Peyer's patch (tissue), 4 donors: ENCODE results near the gene C1QTNF9.

Experiments
- POLR2A ChIP-seq, 2 donors: fragments of 450-650 bp; IDR thresholded peaks; one replicate each; pipeline ENCODE4 v1.5.1; 2017; ENCODE audit warnings: antibody characterized with exemption in 2 of 2, mild to moderate bottlenecking in 2 of 2, moderate library complexity in 2 of 2
- TF ChIP-seq, protein P1 (sequence below), 6 experiments: fragments of 450-650 bp in 4 of 6; fragments of 200-600 bp in 2 of 6; sonication (generic) in 1 of 6; IDR thresholded peaks; one replicate each; pipeline ENCODE4 v1.5.1; 2017 to 2019; ENCODE audit warnings: antibody characterized with exemption in 6 of 6, mild to moderate bottlenecking in 3 of 6, moderate library complexity in 1 of 6

- TF ChIP-seq, protein P1, sequence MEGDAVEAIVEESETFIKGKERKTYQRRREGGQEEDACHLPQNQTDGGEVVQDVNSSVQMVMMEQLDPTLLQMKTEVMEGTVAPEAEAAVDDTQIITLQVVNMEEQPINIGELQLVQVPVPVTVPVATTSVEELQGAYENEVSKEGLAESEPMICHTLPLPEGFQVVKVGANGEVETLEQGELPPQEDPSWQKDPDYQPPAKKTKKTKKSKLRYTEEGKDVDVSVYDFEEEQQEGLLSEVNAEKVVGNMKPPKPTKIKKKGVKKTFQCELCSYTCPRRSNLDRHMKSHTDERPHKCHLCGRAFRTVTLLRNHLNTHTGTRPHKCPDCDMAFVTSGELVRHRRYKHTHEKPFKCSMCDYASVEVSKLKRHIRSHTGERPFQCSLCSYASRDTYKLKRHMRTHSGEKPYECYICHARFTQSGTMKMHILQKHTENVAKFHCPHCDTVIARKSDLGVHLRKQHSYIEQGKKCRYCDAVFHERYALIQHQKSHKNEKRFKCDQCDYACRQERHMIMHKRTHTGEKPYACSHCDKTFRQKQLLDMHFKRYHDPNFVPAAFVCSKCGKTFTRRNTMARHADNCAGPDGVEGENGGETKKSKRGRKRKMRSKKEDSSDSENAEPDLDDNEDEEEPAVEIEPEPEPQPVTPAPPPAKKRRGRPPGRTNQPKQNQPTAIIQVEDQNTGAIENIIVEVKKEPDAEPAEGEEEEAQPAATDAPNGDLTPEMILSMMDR (IDR thresholded peaks at IDR 0.05): no peak
- TF ChIP-seq POLR2A (IDR thresholded peaks at IDR 0.05): no peak
Observed at GRCh38 chr13:24365191-24365590, 55.8 kb downstream of the C1QTNF9 start.
